ENCODE measurements around the gene POLD1.
A peak's percentile ranks its signal among the peaks of the same experiment; 100 is the strongest.
"Not testable (repeated sequence)": the region's sequence is repeated elsewhere in the genome, so short reads cannot be mapped to it uniquely, and the experiment has no call there.

Gene POLD1

GRCh38 chr19:50383852-50384684 lies at the start of gene POLD1:
POLD1 (plus strand) TSS chr19:50384347; CDS start chr19:50398852, 14,505 bp downstream.
- peaks cover 29% of the 10 kb centered on the region for H3K4me1 Mint-ChIP-seq
- no peaks in the 10 kb centered on the region for H3K9me3 Mint-ChIP-seq
- peak; percentile 99 for DNase-seq
- H3K36me3 Mint-ChIP-seq (ENCODE audit: low read depth): peaks cover 42% of the 10 kb centered on the region
- H3K27me3 Mint-ChIP-seq: no peaks in the 10 kb centered on the region
- peak within 1 kb of the TSS; percentile 99 for H3K27ac Mint-ChIP-seq
- ATAC-seq: peak; percentile 84
- H3K4me3 Mint-ChIP-seq: peak within 1 kb of the TSS; percentile 97

- no peak overlapping the region for H3K27ac Mint-ChIP-seq
- H3K9me3 Mint-ChIP-seq: no peaks in the 10 kb centered on the region
- peaks cover 50% of the 10 kb centered on the region for H3K27me3 Mint-ChIP-seq
- peak overlapping the region; percentile 6 for H3K4me3 Mint-ChIP-seq
- ATAC-seq: no peak
- no peak for DNase-seq
- peaks cover 48% of the 10 kb centered on the region for H3K4me1 Mint-ChIP-seq
- peaks cover 14% of the 10 kb centered on the region for H3K36me3 Mint-ChIP-seq (ENCODE audit: low read depth)
Observed at GRCh38 chr19:50334741-50335421, 49.3 kb upstream of the POLD1 start.

DNA sequence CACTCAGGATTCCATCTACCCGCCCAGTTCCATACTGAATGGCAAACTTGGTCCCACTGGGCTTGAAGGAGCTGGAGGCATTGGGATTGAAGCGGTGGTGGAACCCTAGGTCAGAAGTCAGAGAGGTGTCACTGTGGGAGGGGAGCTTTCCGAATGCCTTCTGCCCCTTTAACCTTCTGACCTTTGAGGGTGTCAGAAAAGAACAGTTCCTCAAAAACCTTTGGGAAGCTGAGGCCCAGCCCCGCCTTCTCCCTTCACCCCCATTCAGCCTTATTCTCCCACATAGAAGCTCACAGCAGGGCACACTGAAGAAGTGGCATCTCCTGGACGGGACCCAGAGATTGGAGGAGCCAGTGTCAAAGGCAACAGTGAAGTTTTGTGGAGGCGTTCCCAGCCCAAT lies 47.1 kb upstream of the POLD1 start:
- H3K36me3 Mint-ChIP-seq (ENCODE audit: low read depth): peaks cover 13% of the 10 kb centered on the region
- not testable (repeated sequence) for DNase-seq, ATAC-seq, H3K4me3 Mint-ChIP-seq, H3K9me3 Mint-ChIP-seq, H3K27ac Mint-ChIP-seq
- peaks cover 33% of the 10 kb centered on the region for H3K27me3 Mint-ChIP-seq
- peaks cover 33% of the 10 kb centered on the region for H3K4me1 Mint-ChIP-seq

DNA sequence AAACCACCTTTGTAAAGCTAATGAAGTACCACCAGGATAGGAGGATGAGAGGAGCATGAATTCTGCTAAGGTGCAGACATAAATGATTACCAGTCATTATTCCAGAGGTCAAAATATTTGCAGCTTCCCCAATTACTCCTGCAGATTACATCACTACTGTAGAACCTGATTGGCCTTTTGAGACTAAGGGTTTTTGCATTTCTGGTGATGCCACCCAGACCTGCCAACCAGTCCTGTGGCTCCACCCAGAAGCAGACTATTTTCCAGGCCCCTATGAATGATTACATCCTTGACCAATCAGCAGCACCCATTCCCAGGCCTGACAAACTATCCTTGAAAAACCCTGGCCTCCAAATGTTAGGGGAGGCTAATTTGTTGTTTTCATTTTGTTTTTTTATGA lies 43.8 kb upstream of the POLD1 start:
- ATAC-seq: no peak
- no peak for DNase-seq
- Mint-ChIP-seq H3K9me3 (no peaks in the 10 kb centered on the region), H3K4me3 (no peak overlapping the region), H3K27me3 (peaks cover 9% of the 10 kb centered on the region), H3K27ac (no peak overlapping the region), H3K36me3 (ENCODE audit: low read depth) (peaks cover 5% of the 10 kb centered on the region), H3K4me1 (peaks cover 17% of the 10 kb centered on the region)

- no peak overlapping the region for H3K27ac Mint-ChIP-seq
- H3K36me3 Mint-ChIP-seq (ENCODE audit: low read depth): no peaks in the 10 kb centered on the region
- no peak overlapping the region for H3K4me3 Mint-ChIP-seq
- ATAC-seq (peak; percentile 48), DNase-seq (no peak)
- peaks cover 3% of the 10 kb centered on the region for H3K27me3 Mint-ChIP-seq
- no peaks in the 10 kb centered on the region for H3K9me3 Mint-ChIP-seq
- peaks cover 12% of the 10 kb centered on the region for H3K4me1 Mint-ChIP-seq
Observed at GRCh38 chr19:50341091-50341564, 43.0 kb upstream of the POLD1 start.

DNA sequence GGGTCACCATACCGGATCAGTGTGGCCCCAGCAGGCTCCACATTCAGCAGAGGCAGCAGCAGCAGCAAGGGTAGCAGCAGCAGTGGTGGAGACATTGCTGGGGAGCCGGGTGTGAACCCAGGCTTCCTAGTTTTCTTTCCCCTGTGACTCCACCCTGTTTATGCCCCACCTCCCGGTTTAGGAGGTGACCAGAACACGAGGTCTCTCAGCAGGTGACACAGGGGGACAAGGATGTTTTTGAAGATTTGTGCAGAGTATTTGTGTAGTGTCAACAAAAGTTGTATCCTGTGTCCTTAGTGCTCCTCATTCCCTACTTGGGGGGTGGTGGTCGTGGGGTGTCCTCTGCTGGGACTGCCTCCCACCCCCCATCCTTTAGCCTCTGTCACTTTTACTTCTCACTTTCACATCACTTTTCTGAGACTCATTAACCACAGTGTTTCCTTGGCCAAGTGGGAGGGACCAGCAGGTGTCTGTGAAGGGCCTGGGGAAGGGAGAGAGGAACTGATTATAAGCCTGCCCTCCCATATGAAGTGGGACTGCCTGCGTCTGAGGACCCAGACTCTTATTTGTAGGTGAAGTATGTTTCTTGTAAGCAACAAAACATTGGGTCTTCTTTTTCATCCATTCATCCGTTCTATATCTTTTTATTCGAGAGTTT lies 39.4 kb upstream of the POLD1 start:
- Mint-ChIP-seq H3K36me3 (ENCODE audit: low read depth) (no peaks in the 10 kb centered on the region), H3K27ac (peak overlapping the region; percentile 48), H3K4me1 (peaks cover 36% of the 10 kb centered on the region), H3K4me3 (peak overlapping the region; percentile 30), H3K9me3 (no peaks in the 10 kb centered on the region), H3K27me3 (no peaks in the 10 kb centered on the region)
- ATAC-seq (peak; percentile 38), DNase-seq (no peak)

GRCh38 chr19:50347089-50347581 lies 37.0 kb upstream of the POLD1 start:
- peaks cover 35% of the 10 kb centered on the region for H3K4me1 Mint-ChIP-seq

DNA sequence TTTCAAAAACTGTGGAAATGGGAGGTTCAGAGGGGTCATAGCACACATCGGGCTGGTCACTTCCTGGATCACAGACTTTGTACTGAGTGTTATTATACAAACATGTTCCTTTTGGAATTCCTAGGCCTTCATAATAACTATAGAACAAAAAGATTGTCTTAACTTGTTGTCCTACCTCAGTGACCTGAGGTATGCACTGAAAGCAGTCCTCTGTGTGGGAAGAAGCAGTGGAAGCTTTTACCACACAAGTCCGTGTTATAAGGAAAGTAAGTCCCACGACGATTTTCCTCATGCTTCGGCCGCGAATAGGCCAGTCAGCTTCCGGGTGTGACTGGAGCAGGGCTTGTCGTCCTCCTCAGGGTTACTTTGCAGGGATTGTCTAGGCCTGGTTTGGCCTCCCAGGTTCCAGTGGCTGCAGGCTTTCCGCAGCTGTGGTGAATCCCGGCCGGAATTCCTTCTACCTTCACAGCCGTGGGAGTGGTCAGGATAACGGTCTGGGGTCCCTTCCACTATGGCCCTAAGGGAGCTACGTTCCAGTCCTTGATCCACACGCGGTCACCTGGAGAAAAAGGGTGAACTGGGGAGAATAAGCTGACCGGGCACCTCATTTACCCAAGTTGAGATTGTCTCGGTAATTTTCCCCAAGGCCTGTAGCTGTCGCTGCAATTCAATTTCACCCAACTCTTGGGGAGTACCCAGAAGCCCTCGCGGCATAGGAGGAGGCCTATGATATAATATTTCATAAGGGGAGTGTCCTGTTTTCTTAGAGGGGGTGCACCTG lies 34.7 kb upstream of the POLD1 start:
- Mint-ChIP-seq H3K4me1 (peaks cover 32% of the 10 kb centered on the region), H3K4me3 (no peak overlapping the region), H3K27ac (no peak overlapping the region), H3K27me3 (no peaks in the 10 kb centered on the region), H3K36me3 (ENCODE audit: low read depth) (no peaks in the 10 kb centered on the region), H3K9me3 (no peaks in the 10 kb centered on the region)
- DNase-seq (no peak), ATAC-seq (no peak)

More at GRCh38 chr19:50347089-50347581, 37.0 kb upstream of the POLD1 start:
- H3K27ac Mint-ChIP-seq: peak overlapping the region; percentile 75
- H3K9me3 Mint-ChIP-seq; DNase-seq; ATAC-seq; H3K36me3 Mint-ChIP-seq (ENCODE audit: low read depth); H3K27me3 Mint-ChIP-seq; H3K4me3 Mint-ChIP-seq: not testable (repeated sequence)

DNA sequence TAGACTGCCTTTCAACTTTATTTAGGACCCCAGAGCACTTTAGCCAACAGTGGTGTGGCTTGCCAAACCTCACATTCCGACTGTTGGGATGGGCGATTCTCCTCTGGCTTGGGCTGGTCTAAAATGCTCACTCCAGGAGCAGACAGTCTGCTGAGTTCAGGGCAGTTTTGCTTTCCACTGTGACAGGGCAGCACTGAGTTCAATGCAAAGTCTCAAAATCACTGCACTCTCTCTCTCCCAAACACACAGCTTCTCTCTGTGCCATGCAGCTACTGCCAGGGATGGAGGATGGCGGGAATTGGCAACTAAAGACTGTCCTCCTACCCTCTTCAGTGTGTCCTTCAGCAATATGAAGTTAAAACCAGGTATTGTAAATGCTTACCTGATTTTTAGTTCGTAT lies 31.9 kb upstream of the POLD1 start:
- Mint-ChIP-seq H3K4me3 (no peak overlapping the region), H3K27ac (no peak overlapping the region), H3K9me3 (no peaks in the 10 kb centered on the region), H3K36me3 (ENCODE audit: low read depth) (no peaks in the 10 kb centered on the region), H3K27me3 (no peaks in the 10 kb centered on the region), H3K4me1 (peaks cover 19% of the 10 kb centered on the region)
- DNase-seq: no peak
- no peak for ATAC-seq

DNA sequence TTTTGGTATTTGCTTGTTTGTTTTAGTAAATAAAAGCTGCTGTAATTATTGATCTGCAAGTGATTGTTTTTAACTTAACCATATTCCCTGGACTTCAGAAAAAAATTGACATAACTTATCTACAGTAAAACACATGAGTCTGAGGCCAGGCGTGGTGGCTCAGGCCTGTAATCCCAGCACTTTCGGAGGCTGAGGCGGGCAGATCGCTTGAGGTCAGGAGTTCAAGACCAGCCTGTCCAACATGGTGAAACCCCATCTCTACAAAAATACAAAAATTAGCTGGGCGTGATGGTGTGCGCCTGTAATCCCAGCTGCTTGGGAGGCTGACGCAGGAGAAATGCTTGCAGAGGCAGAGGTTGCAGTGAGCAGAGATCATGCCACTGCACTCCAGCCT lies 30.7 kb upstream of the POLD1 start:
- peaks cover 20% of the 10 kb centered on the region for H3K4me1 Mint-ChIP-seq
- H3K4me3 Mint-ChIP-seq; H3K27ac Mint-ChIP-seq; H3K27me3 Mint-ChIP-seq; DNase-seq; H3K9me3 Mint-ChIP-seq; ATAC-seq; H3K36me3 Mint-ChIP-seq (ENCODE audit: low read depth): not testable (repeated sequence)

- Mint-ChIP-seq H3K4me3 (peak overlapping the region; percentile 80), H3K27me3 (no peaks in the 10 kb centered on the region), H3K27ac (peak overlapping the region; percentile 94), H3K36me3 (ENCODE audit: low read depth) (peaks cover 14% of the 10 kb centered on the region), H3K4me1 (peaks cover 45% of the 10 kb centered on the region), H3K9me3 (no peaks in the 10 kb centered on the region)
- ATAC-seq: no peak
- no peak for DNase-seq
Observed at GRCh38 chr19:50356691-50357177, 27.4 kb upstream of the POLD1 start.

DNA sequence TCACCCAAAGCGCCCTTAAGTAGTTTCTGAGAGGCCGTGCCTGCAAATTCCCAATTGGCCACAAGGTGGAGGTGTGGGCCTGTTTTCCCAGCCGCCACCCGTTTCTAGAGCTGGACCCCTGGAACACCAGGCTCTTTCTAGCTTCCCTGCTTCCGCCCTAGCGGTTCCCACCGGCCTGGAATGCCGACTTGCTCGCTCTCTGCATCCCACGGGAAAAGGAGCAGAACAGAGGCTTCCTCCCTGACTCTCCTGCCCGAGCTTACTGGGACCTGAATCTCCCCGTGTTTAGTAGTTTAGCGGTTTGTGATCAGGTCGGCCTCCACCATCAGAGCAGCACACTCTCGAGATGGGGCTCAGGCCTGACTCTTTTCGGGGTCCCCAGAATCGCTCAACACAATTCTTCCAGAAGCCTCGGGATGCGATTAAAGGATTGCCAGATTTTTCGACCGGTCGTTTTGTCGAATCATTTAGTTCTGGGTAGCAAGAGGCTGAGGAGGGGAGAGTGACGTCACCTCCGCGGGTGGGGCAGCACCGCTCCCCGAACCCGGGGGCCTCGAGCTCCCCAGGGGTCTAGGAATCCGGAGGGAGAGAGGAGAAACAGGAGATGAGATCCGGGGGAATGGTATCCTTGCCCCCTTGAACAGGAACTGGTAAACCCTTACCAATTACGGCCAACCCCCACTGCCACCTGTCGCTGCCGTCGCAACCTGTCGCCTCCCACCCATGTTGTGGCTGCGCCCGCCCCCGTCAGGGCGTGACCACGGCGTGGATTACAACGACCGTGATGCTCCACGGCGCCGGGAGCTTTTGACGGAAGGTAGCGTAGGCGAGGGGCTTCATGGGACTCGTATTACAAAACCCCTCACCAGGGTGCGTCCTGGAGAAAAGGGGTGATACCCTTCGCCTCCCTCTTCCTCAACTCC lies 26.7 kb upstream of the POLD1 start:
- Mint-ChIP-seq H3K27me3 (no peaks in the 10 kb centered on the region), H3K36me3 (ENCODE audit: low read depth) (peaks cover 14% of the 10 kb centered on the region), H3K9me3 (no peaks in the 10 kb centered on the region), H3K4me3 (peak overlapping the region; percentile 80), H3K27ac (peak overlapping the region; percentile 94), H3K4me1 (peaks cover 52% of the 10 kb centered on the region)
- DNase-seq: peak; percentile 85
- ATAC-seq: peak; percentile 68
